Measurements from ENCODE around the gene NMNAT3. TPM values are rescaled to one million over a fixed set of nuclear protein-coding genes. Genes with fewer than 3 reads are reported as not detected.

NMNAT3 gene
- polyA plus RNA-seq, 1 donor, result 11.9 TPM

DNA sequence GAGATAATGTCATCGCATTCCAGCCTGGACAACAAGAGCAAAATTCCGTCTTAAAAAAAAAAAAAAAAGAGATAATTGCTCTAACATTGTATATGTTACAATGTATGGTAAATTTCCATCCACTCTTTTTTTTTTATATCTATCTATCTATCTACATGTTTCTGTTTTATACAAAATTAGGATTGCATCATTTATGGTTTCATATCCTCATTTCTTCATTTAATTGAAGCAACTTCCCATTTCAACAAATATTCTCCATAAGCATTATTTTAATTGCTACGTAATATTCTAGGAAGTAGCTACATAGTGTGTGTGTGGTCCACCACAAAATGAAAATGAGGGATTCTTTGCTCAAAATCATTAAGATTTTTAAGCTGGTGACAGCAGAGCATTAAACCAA, 156.6 kb downstream of the NMNAT3 start:
- no peak for DNase-seq

DNA sequence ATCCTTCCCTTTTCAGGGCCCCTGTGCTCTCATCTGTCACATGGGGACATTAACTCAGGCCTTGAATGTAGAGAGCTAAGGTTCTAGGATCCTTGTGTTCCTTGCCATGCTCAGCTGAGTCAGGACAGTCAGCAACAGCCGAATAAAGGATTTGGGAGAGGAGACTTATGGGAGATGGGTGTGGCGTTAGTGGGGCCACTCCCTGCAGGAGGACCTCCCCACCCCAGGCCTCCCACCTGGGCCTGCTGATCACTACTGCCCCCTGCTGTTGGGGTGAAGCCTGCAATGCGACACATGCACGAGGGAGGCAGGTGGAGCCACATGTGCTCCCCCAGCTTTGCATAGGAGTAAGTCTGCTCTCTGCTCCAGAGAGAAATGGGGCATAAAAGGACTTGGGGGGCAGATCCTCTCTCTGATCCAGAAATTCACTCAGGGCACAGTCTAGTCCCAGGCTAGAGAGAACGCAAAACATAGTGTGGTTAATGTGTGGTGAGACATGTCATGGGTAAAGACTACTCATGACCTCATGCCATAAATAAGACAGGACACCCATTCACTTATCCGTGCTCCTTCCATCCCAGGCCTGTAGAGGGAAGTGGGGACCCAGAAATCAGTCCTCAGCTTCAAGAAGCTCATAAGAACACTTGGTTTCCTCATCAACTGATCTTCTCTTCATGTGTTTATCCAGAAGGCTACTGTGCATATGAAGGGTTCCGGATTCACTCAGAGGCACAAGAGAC, 157.6 kb downstream of the NMNAT3 start:
- DNase-seq, result no peak

DNA sequence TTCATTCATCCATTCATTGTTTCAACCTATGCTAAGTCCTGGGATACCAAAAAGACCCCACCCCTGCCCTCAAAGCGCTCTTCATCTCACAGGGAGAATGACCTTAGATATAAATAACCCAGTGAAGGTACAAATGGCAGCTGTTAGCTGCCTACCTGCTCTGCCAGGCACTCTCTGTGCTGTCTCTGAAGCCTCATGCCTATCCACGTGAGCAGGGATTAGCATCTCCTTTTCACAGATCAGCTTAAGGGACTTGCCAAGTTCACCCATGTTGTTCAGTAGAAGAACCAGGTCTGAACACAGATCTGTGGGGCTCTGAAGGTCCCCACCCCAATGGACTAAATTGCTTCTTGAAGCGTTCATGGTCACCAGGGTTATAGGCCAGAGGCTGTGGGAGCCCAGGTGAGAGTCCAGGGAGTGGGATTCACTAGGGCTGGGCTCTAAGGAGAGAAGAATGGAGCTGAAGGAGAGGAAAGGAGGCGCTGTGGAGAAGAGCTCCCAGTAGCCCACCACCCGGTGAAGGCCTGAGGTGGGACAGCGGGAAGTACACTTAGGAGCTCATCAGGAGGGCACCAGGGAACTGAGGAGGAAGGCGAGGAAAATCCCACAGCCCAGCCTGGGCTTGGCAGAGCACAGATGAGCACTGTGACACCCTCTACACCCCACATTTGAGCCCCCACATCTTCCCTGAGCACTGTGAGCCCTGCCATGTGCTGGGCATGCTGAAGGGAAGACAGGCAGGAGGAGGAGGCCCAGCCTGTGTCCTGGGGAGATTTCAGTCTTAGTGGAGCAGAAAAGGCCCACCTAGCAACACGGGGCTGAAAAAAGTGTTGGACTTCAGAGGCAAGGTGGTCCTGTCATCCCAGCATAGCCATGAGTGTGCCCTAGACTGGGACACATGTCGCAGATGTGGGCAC, 158.6 kb downstream of the NMNAT3 start:
- DNase-seq, result no peak

DNA sequence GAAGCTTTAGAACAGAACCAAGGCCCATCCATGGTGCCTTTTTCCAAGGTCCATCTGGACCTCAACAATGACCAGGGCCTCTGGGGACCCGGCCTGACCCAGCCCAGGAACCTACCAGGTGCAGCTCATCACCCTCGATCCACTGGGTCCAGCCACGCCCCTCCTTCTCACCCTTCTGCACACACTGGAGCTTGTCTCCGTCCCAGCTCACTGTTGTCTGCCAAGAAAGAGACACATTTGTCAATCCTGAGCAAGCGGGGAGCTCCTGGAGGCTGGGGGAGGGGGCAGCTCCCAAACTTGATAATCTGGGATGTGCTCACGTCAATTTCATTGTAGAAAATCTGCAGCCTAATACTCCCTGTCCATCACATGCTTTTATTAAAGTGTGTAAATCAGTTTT, 159.5 kb downstream of the NMNAT3 start:
- no peak for DNase-seq

DNA sequence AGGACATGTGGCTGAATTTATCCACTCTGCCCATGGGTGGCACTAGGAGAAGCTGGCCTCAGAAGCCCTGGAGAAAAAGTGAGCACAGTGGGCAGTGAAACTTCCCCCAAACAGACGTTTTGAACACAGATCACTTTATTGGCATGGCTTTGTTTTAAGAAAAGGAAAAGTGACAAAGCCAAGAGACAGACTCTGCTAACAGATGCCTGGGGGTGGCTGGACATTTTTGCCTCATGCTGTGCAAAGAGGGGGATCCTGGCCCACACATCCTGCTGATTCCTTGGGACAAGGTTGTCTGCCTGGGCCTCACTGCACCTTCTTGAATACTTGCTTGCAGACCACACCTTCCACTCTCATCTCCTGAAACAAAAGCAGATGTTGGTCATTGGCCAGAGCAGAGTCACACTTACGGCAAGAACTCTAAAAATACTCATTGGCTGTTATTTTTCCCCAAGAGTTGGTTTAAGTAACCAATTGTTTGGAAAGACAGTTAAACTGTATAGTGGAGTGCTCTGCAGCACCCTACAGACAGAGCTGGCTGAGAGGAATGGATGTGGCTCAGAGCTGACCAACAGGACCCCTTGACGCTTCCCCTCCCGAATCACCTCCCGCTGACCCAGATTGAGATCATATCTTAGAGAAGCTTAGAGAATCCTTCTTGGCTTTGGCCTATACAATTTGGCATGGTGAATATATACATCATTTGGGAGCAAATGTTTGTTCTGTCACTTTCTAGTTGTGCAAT, 160.3 kb downstream of the NMNAT3 start:
- no peak for DNase-seq

DNA sequence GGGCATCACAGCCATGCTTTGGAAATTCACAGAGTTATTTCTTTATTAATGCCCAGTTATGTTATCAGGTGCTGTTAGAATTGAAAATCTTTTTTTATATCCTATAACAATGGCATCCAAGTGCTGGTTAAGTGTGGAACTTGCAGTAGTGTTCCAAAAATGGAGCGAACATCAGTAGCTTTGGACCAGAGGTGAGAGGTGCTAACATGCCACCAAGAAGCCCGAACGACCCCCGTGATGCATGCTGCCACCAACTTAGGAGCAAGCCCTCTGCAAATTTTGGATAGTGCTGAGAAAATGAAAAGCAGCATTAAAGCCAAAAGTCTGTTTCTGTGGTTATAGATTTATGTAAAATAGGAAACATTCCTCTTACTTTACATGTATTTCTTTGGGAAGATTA, 163.0 kb downstream of the NMNAT3 start:
- DNase-seq, result no peak

Other genes starting within 250 kb of the NMNAT3 start
- 0.75 TPM for gene RBP2, start 201.5 kb downstream of the NMNAT3 start, polyA plus RNA-seq (ENCODE audit: insufficient read length)
- 262 TPM for gene RBP1, start 138.2 kb downstream of the NMNAT3 start, polyA plus RNA-seq (ENCODE audit: insufficient read length)